Muscle of back (tissue), 11 donors: ENCODE measurements around the gene PRKCE. TPM values are rescaled to one million over a fixed set of nuclear protein-coding genes. Genes with fewer than 3 reads are reported as not detected.

Experiments used
- DNase-seq, 3 donors: peaks; one replicate each; pipeline versions ENCODE4 v3.0.0 to v3.0.0-alpha.2; 2013
- polyA plus RNA-seq, 10 donors: library from polyadenylated mRNA; unstranded; fragments of 120-200 nt; gene quantifications; one replicate each; pipeline ENCODE4 v1.2.1, GENCODE V29; 2013; ENCODE audit not compliant: insufficient read length in 10 of 10

Gene PRKCE
- polyA plus RNA-seq, 10 donors, result 4.6 to 7.8 (median 6.1) TPM

DNA sequence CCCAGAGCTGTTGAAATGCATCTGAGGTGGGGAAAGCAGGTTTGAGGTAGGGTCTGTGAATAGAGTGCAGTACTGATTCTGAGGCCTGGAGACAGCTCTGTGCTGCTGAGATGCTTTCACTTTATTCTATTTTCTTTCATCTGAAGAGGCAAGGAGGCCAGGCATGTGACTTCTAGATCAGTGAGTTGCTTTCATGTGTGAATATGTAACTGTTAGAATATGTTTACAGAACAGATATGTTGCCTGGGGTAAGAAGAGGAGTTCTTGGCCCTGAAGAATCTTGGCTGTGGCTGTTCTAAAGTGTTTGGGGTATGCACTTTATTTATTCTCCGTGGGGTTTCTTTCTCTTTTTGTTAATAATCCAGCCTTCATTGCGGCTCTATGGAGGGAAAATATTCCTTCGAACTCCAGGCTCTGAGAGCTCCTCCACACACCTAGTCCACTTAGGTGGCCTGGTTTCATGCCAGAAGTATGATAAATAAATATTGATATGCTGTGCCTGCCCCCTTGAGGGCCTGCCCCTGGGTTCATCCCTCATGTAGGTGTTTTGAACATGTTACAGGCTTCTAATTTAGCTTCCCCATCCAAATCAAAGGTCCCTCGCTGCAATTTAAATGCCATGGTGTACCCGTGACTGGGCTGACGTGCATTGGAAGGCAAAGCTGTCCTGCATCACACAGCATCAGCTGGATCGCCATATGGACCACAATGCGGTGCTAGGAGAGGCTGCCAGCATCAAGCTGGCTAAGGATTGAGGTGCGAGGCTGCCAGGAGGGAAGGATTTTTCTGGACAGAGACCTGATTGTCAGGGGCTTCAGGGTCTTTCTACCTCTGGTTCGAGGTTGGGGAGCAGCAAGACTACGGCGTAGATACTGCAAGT is 102.9 kb downstream of the PRKCE start:
- no peak for DNase-seq

DNA sequence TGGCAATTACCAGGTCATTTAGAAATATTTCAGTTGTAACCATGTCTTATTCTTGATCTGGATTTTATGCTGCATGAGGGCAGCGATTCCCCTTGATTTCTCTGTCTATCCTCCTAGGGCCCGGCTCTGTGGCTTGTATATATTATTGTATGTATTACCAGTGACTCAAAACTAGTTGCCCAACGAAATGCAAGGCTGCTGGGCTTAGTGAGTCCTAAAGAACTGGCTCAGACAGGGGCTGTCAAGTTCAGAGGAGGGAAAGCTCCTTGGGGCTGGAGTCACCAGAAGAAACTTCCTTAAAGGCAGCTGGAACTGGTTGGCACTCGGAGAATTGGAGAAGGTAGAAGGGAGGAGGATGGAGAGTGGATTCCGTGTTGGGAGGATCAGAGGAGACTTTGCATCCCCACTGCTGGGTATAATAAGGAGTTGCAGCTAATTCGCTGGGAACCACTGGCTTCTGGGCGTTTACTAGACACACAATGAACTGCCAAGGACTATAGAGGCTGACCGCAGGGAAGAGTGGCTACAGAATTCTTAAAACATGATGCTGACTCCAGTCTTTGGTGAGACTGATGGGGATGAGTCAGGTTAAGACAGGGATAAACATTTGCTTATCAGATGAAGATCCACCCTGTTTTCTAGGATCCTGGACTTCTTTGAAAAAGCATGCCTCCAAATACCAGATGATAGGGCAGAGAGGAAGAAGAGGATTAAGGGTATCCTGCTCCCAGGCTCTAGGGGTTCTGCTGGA is 104.3 kb downstream of the PRKCE start:
- peak in 1 of 3 donors; percentile 81 for DNase-seq

DNA sequence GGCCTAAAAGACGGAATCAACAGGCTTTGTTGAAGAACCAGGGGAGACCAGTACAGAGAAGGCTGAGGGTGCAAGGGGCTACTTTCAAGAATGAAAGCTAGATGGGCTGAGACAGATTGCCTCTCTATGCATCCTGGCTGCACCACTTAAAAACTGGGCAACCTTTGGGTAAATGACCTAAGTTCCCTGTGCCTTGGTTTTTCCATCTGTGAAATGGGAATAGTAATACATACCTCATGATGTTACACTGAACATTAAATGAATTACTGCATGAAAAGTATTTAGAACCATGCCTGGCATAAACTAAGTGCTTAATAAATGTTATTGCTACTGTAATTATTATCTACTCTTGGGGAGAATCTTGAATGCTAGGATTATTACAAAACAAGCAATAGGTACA is 106.5 kb downstream of the PRKCE start:
- DNase-seq, result no peak

DNA sequence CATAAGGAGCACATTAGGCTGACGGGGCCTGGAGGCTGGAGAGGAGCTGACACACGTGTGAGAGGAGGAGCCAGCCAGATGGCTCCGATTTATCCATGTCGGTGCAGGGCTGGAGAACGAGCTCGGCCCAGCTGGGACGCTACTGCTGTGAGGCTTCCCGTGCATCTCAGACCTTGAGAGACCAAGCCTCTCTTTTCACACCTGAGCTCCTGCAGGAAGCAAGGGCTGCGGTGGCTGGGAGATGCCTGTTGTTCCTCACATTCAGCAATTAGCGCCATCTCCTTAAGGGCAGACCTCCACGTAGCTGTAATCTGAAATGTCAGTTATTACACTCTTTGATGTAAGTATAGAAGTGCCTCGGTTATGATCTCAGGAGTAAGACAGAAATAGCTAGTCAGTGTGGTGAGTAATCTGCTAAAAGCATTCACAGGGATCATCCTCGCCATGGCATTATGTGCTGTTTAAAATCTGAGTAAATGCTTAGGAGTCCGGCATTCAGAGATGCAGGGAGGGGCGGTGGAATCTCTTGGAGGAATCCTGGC is 107.9 kb downstream of the PRKCE start:
- peak; percentile 66 to 87 (median 73) for DNase-seq

DNA sequence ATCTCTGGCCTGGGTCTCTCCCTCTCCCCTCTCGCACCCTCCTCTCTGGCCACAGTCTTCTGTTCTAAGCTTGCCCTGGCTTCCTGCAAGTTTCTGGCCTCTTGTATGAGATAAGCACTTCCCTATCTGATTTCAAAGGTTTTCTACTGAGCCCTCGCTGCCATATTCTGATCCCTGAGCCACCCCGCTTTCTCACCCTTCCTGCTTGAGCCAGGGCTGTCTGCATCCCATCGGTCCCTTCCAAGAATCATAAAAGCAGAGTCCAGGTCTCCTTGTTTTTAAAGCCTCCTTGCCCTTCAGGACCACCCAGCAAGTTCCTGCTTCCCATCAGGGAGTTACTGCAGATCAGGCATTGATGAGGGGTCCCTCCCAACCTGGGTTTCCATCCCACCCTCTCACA is 110.2 kb downstream of the PRKCE start:
- no peak for DNase-seq

DNA sequence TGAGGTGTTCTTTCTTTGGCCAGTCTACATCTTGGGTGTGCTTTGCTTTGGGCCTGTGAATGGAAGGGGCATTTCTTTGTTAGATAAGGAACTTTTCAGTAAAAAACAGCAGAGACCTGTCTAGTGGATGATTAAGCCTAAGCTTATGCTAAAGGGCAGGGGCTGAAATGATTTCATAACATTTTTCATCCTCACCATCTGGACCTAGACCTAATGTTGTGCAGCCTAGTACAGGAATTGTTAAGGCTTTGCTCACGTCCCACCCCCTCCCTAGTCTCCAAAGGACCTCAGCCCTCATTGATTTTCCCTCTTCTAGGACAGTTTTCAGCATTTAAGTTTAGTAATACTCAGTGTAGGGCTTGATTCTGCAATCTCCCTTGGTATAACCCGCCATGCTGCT is 111.8 kb downstream of the PRKCE start:
- DNase-seq, result no peak

DNA sequence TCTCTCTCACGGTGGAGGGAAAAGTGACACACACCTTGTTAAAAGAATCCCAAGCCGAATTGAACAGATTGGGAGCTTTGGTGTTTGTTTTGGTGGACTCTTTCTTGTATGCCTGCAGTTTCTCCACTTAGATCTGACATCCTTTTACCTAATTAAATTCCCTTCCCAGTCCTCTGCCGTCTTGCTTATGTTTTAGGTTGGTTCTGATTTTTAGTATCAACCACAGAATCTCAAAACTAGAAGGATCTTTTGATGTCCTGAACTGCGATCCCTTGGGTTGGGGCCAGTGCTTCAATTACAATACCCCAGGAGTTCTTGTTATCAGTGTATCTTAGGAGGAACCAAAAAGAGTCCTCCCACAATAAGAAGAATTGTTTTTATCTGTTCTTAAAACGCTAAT is 112.3 kb downstream of the PRKCE start:
- DNase-seq, result no peak

DNA sequence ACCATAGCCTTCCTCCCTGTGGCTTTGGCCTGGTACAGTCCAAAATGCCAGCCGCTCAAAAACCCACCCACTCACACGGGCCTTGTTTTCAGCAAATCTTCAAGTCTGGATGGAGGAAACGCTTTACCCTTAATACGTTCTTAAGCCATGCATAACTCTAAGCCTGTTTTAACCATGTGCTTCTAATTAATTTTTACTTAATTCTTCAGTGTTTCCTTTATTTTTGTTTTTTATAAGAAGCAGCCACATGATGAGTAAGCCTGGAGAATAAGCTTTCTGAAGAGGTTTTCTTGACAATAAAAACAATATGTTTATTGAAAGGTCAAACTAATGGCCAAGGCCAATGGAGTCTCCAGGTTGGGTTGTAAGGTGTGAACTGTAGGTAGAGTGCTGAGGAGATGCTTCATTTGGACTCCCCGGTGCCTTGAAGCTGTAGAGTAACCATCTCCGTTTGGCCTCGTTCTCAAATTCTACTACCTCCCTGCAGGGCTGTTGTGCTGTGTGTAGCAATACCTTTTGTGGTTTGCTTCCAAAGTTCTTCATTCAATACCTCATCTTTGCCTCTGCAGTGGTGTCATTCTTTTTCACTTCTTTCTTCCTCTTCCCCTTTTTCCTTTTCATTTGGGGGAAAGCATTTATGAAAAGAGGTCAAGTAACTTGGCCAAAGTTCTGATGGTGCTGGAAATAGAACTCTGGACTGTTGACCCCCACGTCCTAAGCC is 113.7 kb downstream of the PRKCE start:
- peak in 1 of 3 donors; percentile 51 for DNase-seq

DNA sequence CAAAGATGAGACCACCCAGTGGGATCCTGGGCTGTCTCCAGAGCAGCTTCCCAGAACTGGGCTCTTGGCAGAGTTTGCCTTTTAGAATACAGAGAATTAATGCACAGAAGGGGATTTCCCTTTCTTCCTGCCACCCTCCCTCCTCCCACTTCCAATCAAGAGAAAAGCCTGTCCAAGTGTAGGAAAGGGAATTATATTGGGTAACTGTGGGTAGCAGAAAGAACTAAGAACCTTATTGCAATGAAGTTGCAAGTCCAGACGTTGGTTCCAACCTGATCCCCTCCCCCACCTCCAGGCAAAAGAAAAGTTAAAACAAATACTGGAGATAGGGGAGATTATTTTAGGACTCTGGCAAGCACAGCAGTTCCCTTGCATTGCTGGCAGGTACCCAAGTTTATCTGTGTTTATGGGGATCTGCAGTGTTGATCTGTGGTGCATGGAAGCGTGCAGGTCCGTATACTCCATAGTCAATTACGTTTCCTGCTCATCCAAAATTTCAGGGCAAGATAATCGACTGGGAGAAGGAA is 114.3 kb downstream of the PRKCE start:
- DNase-seq, result peak in 2 of 3 donors; percentile 35 to 65

DNA sequence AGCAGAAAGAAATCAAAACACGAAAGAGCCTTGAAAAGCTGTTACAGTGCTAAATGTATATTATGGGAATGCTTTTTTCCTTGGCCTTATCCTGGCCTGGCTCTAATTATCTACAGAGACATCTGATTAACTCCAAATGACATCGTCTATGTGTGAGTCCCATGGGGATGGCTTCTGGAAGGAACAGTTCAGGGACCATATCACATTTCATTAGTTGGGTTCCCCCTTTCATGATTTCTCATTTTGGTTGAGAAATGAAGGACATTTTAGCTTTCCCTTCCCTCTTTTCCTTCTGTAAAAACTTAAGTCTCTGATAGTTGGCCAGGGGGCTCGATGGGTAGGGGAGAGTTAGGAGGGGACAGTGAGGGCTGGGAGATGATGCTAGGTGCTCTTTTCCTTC is 116.7 kb downstream of the PRKCE start:
- no peak for DNase-seq

DNA sequence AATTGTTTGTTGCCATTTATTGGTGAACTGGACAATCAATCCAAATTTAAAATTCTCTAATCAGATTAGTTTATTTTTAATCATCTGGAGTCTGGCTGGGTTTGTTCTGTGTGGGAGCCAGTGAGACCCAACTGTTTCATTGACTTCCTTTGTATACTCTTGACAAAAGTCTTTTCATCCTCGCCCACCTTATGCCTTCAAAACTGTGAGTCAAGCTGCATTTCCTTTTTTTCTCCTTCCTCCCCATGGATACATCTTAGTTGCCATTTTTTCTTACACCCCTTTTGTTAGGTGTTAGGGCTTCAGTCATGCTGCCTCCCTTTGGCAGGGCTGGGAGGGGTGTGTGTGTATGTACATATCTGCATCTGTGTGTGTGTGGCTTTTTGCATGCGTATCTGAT is 117.6 kb downstream of the PRKCE start:
- DNase-seq, result no peak

DNA sequence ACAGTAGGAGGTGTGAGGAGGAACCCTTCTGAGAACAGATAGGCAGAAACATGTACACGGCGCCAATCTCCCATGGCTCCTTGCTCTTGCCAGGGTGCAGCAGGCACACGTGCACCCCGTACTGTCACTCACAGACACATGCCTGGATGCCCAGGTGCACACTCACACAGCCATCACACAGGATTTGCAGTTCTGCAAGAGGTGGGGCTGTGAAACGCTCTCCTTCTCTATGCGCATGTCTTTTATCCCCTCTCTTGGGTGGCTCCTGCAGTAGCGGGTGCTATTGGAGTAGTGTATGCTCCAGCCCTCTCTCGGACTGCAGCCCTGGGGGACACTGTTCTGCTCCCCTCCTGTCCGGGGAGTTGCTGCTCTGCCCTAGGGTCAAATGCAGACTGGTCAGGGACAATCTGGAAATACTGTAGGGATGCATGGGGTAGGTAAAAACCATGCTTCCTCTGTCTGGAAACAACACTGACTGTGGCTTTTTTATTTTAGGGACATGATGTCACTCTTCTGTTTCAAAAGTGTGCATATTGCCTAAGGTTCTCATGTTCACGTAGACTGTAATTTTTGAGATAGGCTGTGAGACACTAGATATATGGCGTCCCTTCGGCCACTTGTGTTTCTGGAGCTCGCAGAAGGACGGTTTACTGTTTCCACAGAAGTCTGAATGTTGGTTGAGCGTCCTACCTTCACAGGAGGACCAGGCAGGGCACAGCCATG is 118.5 kb downstream of the PRKCE start:
- DNase-seq, result no peak

DNA sequence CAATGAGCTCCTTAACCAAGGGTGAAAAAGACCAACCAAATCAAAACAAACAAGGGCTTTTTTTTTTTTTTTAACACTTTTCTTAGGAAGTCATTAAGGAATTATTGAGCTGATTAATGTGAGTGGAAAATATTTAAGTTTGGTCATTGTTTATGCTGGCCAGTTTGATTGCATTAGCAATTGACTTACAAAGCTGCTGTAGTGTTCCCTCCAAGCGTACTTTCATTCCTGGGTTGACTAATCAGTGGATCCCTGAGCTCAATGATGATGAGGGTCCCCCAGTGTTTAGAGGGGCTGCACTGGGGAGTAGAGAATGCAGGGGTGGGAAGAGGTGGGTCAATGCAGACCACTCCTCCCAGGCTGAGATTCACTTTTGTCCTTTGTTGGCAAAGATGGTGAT is 119.3 kb downstream of the PRKCE start:
- no peak for DNase-seq

DNA sequence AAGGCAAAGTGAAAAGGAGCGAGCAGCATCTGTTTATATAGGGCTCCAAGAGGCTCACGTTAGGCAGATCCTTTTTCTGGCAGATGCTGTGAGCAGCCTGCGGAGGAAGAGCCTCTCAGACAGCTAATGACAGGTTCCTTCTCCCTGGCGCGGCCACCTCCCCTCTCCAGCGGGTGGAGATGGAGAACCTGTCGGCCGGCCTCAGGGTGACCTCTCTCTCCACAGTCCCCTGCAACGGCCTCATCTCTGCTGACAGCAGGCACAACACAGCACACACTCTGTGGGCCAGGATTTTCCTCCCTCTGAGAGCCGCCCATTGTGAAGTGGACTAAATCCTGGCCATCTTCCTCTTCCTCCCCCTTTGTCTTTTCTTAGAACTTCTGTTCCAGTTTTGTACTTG is 119.8 kb downstream of the PRKCE start:
- DNase-seq, result peak; percentile 57 to 93 (median 80)

DNA sequence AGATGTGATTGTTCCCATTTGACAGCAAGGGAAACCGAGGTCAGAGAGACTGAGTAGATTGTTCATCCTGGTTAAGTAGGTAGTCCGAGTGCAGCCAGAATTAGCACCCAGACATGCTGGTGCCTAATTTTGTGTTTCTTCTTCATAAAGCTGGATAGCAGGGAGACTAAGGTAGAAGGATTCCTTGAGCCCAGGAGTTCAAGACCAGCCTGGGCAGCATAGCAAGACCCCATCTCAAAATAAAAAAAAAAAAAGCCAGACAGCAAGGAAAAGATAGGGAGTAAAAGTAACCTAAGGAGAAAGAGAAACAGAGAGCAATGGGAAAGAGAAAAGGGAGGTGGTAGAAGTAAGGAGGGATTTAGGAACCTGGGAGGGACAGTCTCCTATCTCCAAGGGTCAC is 120.6 kb downstream of the PRKCE start:
- no peak for DNase-seq

DNA sequence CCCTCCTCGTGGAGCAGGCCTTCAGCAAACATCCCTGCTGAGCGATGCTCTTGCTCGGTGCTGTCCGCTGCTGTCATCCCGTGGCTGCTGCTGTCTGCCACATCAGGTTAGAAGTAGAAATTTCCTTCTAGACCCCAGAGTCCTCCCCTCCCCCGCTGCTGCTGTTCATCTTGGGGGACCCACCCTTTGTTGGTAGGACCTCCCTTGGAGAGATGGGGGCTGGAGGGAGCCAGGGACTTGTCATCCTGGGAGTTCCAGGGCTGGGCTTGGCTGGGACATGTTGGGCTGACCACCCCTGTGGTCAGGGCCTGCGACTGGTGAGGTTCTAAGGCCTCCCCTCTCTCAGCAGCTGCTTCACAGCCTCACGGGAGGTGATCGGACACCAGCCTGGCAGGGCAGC is 122.4 kb downstream of the PRKCE start:
- DNase-seq, result no peak

DNA sequence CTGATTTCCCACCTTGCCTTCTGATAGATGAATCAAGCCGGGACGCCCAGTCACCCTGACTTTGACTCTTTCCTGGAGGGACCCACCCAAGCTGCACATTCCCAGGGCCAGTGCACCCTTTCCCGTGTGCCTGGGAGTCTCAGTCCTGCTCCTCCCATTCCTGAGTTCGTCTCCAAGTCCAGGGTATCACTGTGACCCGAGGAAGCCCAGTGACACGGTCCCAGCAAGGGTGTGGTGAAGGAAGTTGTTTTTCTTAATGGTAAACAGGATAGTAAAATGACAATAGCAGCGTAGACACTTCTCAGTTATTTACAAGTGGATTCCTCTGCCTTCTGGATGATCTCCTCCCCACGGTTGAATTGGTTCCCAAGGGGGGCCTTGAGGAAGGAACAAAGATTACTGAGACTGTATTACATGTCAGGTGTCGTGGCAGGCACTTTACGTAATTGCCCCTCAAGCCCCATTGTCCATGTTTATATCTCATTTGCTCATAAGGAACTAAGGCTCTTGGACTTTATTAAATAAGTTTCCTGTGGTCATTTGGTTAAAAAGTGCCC is 123.3 kb downstream of the PRKCE start:
- DNase-seq, result no peak

DNA sequence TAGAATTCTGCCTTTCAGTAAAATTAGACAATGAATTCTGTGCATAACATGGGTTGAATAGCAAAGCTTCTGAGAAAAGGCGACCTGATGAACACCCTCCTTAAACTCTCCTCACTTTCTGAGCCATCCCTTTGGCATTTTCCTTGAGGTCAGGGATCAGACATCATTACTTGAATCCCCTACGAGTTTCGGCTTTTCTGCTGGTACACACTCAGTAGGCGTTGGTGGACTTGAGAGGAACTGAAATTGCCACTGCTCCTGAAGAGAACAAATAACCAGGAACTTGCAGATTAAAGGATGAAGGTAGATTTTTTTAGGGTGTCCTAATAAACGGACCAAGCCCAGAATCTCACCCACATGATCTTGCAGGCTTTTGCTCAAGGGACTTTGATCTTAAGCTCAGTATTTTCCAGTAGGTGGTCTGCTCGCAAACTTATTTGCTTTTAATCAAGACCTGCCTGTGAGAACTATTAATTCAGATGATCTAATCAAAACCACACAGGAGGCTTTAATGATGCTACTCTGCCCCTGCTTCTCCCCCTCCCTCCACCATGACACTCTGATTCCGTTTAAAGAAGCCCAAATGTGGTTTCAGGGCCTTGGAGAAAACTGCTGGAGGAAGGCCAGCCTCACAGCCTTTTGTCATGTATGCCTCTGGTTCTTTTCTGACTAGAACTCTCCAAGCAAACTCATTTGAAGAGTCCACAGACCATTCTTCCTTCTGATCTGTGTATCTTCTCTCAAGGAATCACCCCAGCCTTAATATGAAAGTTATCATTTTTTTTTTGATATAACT is 124.9 kb downstream of the PRKCE start:
- DNase-seq, result peak; percentile 40 to 70 (median 42)

DNA sequence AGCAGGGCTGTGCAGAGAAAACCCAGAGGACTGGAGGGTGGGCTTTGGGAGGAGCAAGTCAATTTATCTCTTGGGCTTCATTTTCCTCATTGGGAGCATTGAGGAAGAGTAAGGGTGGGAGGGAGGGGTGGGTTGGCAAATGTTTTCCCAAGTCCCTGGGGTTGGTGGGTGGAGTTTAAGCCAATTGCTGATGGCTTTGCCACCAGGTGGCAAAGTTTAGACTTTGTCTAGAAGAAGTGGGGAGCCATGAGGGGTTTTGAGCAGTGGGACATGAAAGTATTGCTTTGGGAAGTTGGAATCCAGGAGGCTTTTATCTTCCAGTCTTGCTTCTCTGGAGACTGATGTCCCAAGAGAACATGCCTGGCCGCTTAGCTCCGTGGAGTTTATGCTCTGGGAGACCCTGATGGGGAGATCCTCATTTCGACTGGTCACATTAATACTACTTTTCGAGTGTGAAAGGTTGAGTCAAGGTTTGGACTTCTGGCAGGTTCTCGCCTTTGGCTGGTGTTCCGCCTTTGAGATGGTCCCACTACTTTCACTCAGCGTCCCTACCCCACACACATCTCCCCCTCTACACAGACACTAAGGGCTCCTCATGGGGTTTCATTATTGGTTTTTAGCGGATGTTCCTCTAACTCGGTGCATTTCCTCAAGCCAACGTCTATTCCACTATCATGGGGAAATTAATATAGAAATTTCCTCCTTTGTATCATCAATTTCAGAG is 126.7 kb downstream of the PRKCE start:
- DNase-seq, result no peak
